ENCODE data around the gene POPDC3. TPM values are rescaled to one million over a fixed set of nuclear protein-coding genes. Genes with fewer than 3 reads are reported as not detected.

Gene POPDC3
- total RNA-seq, 1 experiment from 2014 or later: 41.4 TPM

- ChIA-PET POLR2A (ENCODE audit: unreplicated experiment) (interaction anchor here (0.7 kb wide), 1 partner anchor 40 kb away, joined by 3 read pairs; no protein-coding TSS in a partner anchor), CTCF (no interaction called here)
- Histone ChIP-seq H3K36me3 (ENCODE audit: low read depth, low read length) (peaks cover 9% of the 10 kb centered on the region), H3K4me3 (ENCODE audit: low read length) (no peak overlapping the region), H3K9me2 (replicated peaks; ENCODE audit: low read length) (no peaks in the 10 kb centered on the region), H3K4me2 (ENCODE audit: low read length) (no peak overlapping the region), H3K79me2 (ENCODE audit: low read length) (peaks cover 11% of the 10 kb centered on the region; the same call in 1 of the 2 replicates), H3K9ac (ENCODE audit: low read length) (no peak overlapping the region), H4K20me1 (ENCODE audit: low read length) (no peaks in the 10 kb centered on the region), H3K4me1 (ENCODE audit: insufficient read depth, low read length) (peaks cover 21% of the 10 kb centered on the region), H2AFZ (ENCODE audit: low read length) (no peak overlapping the region), H3F3A (ENCODE audit: low read length, unreplicated experiment) (no peaks in the 10 kb centered on the region), H3K9me3 (ENCODE audit: low read length) (no peaks in the 10 kb centered on the region), H3K27me3 (ENCODE audit: low read length) (no peaks in the 10 kb centered on the region), H3K27ac (ENCODE audit: low read length) (no peak overlapping the region)
- intact Hi-C loops (cut with micrococcal nuclease): no loop called here
- DNase-seq (no peak), ATAC-seq (no peak)
- TF ChIP-seq EZH2 (IDR thresholded peaks at IDR 0.05; ENCODE audit: low read length, unreplicated experiment): no peak
- TF ChIP-seq EZH2phosphoT487 (IDR thresholded peaks at IDR 0.05; ENCODE audit: borderline replicate concordance, low read length): no peak
- no peak for TF ChIP-seq CTCF (conservative IDR thresholded peaks at IDR 0.05; ENCODE audit: low read depth, low read length)
- BruUV-seq (replicated peaks): no TSS peak
Observed at GRCh38 chr6:105161421-105161820, 18.4 kb downstream of the POPDC3 start.

- Histone ChIP-seq H3K9me2 (replicated peaks; ENCODE audit: low read length) (no peaks in the 10 kb centered on the region), H2AFZ (ENCODE audit: low read length) (no peak overlapping the region), H3K4me2 (ENCODE audit: low read length) (no peak overlapping the region), H3K27me3 (ENCODE audit: low read length) (no peaks in the 10 kb centered on the region), H3K36me3 (ENCODE audit: low read depth, low read length) (no peaks in the 10 kb centered on the region; the same call in 1 of the 2 replicates), H3K9ac (ENCODE audit: low read length) (no peak overlapping the region), H3K27ac (ENCODE audit: low read length) (no peak overlapping the region), H3K9me3 (ENCODE audit: low read length) (no peaks in the 10 kb centered on the region), H3K4me3 (ENCODE audit: low read length) (no peak overlapping the region), H3F3A (ENCODE audit: low read length, unreplicated experiment) (no peaks in the 10 kb centered on the region), H3K79me2 (ENCODE audit: low read length) (no peaks in the 10 kb centered on the region), H3K4me1 (ENCODE audit: insufficient read depth, low read length) (no peaks in the 10 kb centered on the region), H4K20me1 (ENCODE audit: low read length) (no peaks in the 10 kb centered on the region)
- no TSS peak for BruUV-seq (replicated peaks)
- intact Hi-C loops (cut with micrococcal nuclease): no loop called here
- CTCF ChIA-PET: no interaction called here
- no peak for ATAC-seq
- POLR2A ChIA-PET (ENCODE audit: unreplicated experiment): no interaction called here
- TF ChIP-seq CTCF (conservative IDR thresholded peaks at IDR 0.05; ENCODE audit: low read depth, low read length): no peak
- TF ChIP-seq EZH2phosphoT487 (IDR thresholded peaks at IDR 0.05; ENCODE audit: borderline replicate concordance, low read length): no peak
- TF ChIP-seq EZH2 (IDR thresholded peaks at IDR 0.05; ENCODE audit: low read length, unreplicated experiment): no peak
- no peak for DNase-seq
Observed at GRCh38 chr6:105153676-105154075, 26.1 kb downstream of the POPDC3 start.

- H3K9me2 ChIP-seq (replicated peaks; ENCODE audit: low read length): no peaks in the 10 kb centered on the region
- no peak for DNase-seq
- no peaks in the 10 kb centered on the region for H4K20me1 ChIP-seq (ENCODE audit: low read length)
- BruUV-seq (replicated peaks): no TSS peak
- H3K4me3 ChIP-seq (ENCODE audit: low read length): no peak overlapping the region
- H3K36me3 ChIP-seq (ENCODE audit: low read depth, low read length): no peaks in the 10 kb centered on the region; the same call in 1 of the 2 replicates
- no peak overlapping the region for H2AFZ ChIP-seq (ENCODE audit: low read length)
- CTCF ChIA-PET: no interaction called here
- TF ChIP-seq EZH2phosphoT487 (IDR thresholded peaks at IDR 0.05; ENCODE audit: borderline replicate concordance, low read length) (no peak), CTCF (conservative IDR thresholded peaks at IDR 0.05; ENCODE audit: low read depth, low read length) (no peak), EZH2 (IDR thresholded peaks at IDR 0.05; ENCODE audit: low read length, unreplicated experiment) (no peak)
- H3K79me2 ChIP-seq (ENCODE audit: low read length): no peaks in the 10 kb centered on the region
- POLR2A ChIA-PET (ENCODE audit: unreplicated experiment): no interaction called here
- intact Hi-C loops (cut with micrococcal nuclease): no loop called here
- H3F3A ChIP-seq (ENCODE audit: low read length, unreplicated experiment): no peaks in the 10 kb centered on the region
- no peaks in the 10 kb centered on the region for H3K4me1 ChIP-seq (ENCODE audit: insufficient read depth, low read length)
- no peak overlapping the region for H3K4me2 ChIP-seq (ENCODE audit: low read length)
- H3K9me3 ChIP-seq (ENCODE audit: low read length): no peaks in the 10 kb centered on the region
- H3K9ac ChIP-seq (ENCODE audit: low read length): no peak overlapping the region
- H3K27ac ChIP-seq (ENCODE audit: low read length): no peak overlapping the region
- H3K27me3 ChIP-seq (ENCODE audit: low read length): no peaks in the 10 kb centered on the region
- no peak for ATAC-seq
Observed at GRCh38 chr6:105152880-105153279, 26.9 kb downstream of the POPDC3 start.

Data from PC-3 (cell line).